Measurements from ENCODE around the gene EEF1A2. TPM values are rescaled to one million over a fixed set of nuclear protein-coding genes. Genes with fewer than 3 reads are reported as not detected.

The EEF1A2 gene
- total RNA-seq, 2 donors from 2014 or later: 0.47 to 0.99 TPM

DNA sequence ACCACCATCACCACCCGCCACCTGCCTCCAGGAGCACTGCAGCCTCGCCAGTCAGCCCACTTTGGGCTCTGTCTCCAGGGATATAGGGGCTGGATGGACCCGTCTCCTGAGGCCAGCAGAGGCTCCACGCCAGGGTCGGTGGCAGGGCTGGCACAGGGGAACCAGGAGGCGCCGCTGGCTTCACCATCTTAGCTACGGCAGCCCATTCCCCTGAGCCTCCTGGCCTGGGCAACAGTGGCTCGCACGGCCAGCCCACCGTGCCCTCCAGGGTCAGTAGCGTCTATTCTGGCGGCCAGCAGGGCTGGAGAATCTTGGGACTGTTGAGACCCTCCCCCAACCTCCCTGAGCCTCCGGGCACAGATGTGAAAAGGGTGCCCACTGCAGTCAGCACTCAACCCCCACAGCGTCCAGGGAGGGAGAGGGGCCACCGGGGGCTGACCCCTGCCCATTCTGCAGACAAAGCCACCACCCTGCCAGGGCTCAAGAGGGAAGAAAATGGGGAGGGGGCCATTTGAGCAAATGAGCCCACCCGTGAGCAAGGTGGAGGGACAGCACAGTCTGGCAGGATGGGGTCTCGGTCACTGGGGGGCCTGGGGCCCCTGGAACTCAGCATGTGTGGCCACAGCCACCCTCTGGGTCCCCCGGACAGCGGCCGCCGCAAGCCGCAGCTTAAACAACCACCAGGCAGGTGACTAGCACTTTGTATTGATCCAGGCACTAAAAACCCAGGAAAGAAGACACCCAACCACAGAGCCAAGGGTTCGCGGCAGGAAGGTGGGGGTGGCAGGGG lies 55.1 kb downstream of the EEF1A2 start:
- Mint-ChIP-seq H3K36me3 (ENCODE audit: low read depth) (peaks cover 3% of the 10 kb centered on the region), H3K4me1 (peaks cover 9% of the 10 kb centered on the region), H3K4me3 (no peak overlapping the region), H3K27me3 (peaks cover 15% of the 10 kb centered on the region), H3K27ac (no peak overlapping the region)
- no peak for ATAC-seq
- DNase-seq: no peak
- no peaks in the 10 kb centered on the region for H3K9me3 ChIP-seq (ENCODE audit: control insufficient read depth, low read length, poor library complexity, severe bottlenecking)

DNA sequence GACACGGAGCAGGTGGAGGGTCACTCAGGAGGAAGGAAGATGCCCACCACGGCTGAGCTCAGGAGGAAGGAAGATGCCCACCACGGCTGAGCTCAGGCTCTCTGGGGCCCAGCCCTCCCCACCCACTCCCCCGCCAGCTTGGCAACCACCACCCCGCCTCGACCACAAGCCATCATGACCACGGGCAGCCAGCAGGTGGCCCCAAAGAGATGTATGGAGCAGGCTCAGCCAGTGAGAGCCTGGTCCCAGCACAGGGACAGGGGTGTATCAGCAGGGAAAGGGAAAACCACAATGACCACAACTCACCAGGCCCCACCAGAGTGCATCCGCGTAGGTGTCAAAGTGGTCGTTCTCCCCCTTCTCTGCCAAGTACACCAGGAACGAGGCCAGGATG lies 56.8 kb downstream of the EEF1A2 start:
- Mint-ChIP-seq H3K4me1 (peaks cover 9% of the 10 kb centered on the region), H3K4me3 (peak overlapping the region; percentile 68), H3K27me3 (peaks cover 2% of the 10 kb centered on the region), H3K27ac (no peak overlapping the region), H3K36me3 (ENCODE audit: low read depth) (peaks cover under 1% of the 10 kb centered on the region)
- no peaks in the 10 kb centered on the region for H3K9me3 ChIP-seq (ENCODE audit: control insufficient read depth, low read length, poor library complexity, severe bottlenecking)
- ATAC-seq (peak; percentile 82), DNase-seq (peak in 2 of 3 donors; percentile 22 to 61)

GRCh38 chr20:63441136-63442099 lies 57.5 kb downstream of the EEF1A2 start:
- DNase-seq: no peak
- ATAC-seq: peak; percentile 59
- Mint-ChIP-seq H3K27ac (no peak overlapping the region), H3K4me3 (peak overlapping the region; percentile 68), H3K4me1 (peaks cover 9% of the 10 kb centered on the region), H3K36me3 (ENCODE audit: low read depth) (no peaks in the 10 kb centered on the region), H3K27me3 (no peaks in the 10 kb centered on the region)
- H3K9me3 ChIP-seq (ENCODE audit: control insufficient read depth, low read length, poor library complexity, severe bottlenecking): no peaks in the 10 kb centered on the region

GRCh38 chr20:63440366-63440955 lies 58.4 kb downstream of the EEF1A2 start:
- no peaks in the 10 kb centered on the region for H3K9me3 ChIP-seq (ENCODE audit: control insufficient read depth, low read length, poor library complexity, severe bottlenecking)
- H3K4me3 Mint-ChIP-seq: no peak overlapping the region
- no peak overlapping the region for H3K27ac Mint-ChIP-seq
- DNase-seq (no peak), ATAC-seq (no peak)
- no peaks in the 10 kb centered on the region for H3K36me3 Mint-ChIP-seq (ENCODE audit: low read depth)
- no peaks in the 10 kb centered on the region for H3K27me3 Mint-ChIP-seq
- peaks cover 9% of the 10 kb centered on the region for H3K4me1 Mint-ChIP-seq

GRCh38 chr20:63439866-63440265 lies 59.0 kb downstream of the EEF1A2 start:
- DNase-seq (no peak), ATAC-seq (no peak)
- no peak overlapping the region for H3K4me3 Mint-ChIP-seq
- peaks cover 11% of the 10 kb centered on the region for H3K4me1 Mint-ChIP-seq
- H3K36me3 Mint-ChIP-seq (ENCODE audit: low read depth): no peaks in the 10 kb centered on the region
- no peaks in the 10 kb centered on the region for H3K9me3 ChIP-seq (ENCODE audit: control insufficient read depth, low read length, poor library complexity, severe bottlenecking)
- H3K27me3 Mint-ChIP-seq: peaks cover 4% of the 10 kb centered on the region
- H3K27ac Mint-ChIP-seq: no peak overlapping the region

GRCh38 chr20:63438121-63438520 lies 60.8 kb downstream of the EEF1A2 start:
- no peaks in the 10 kb centered on the region for H3K36me3 Mint-ChIP-seq (ENCODE audit: low read depth)
- peaks cover 8% of the 10 kb centered on the region for H3K27me3 Mint-ChIP-seq
- no peak overlapping the region for H3K4me3 Mint-ChIP-seq
- DNase-seq: no peak
- peaks cover 17% of the 10 kb centered on the region for H3K4me1 Mint-ChIP-seq
- no peak overlapping the region for H3K27ac Mint-ChIP-seq
- H3K9me3 ChIP-seq (ENCODE audit: control insufficient read depth, low read length, poor library complexity, severe bottlenecking): no peaks in the 10 kb centered on the region
- no peak for ATAC-seq

Other genes with a start within 250 kb of the EEF1A2 start
- gene NKAIN4, start 244.6 kb downstream of the EEF1A2 start, total RNA-seq: not detected
- 100 to 1,000 TPM; 108 to 128 TPM for gene ARFGAP1, start 226.3 kb downstream of the EEF1A2 start, total RNA-seq
- under 1 TPM in 1 of 2 donors, not detected in 1; 0.10 TPM for gene COL20A1, start 205.9 kb downstream of the EEF1A2 start, total RNA-seq
- not detected for gene CHRNA4, start 137.7 kb downstream of the EEF1A2 start, total RNA-seq
- not detected for gene KCNQ2, start 26.4 kb downstream of the EEF1A2 start, total RNA-seq
- gene PPDPF, start 21.7 kb upstream of the EEF1A2 start, total RNA-seq: 100 to 1,000 TPM; 149 to 271 TPM
- gene PTK6, start 38.3 kb upstream of the EEF1A2 start, total RNA-seq: under 1 TPM; 0.50 to 0.80 TPM
- not detected for gene SRMS, start 48.7 kb upstream of the EEF1A2 start, total RNA-seq
- under 1 TPM; 0.44 to 0.99 TPM for gene FNDC11, start 55.1 kb upstream of the EEF1A2 start, total RNA-seq
- 10 to 100 TPM; 48.0 to 54.8 TPM for gene HELZ2, start 75.2 kb upstream of the EEF1A2 start, total RNA-seq
- 10 to 100 TPM; 17.3 to 21.0 TPM for gene GMEB2, start 128.0 kb upstream of the EEF1A2 start, total RNA-seq
- gene STMN3, start 154.3 kb upstream of the EEF1A2 start, total RNA-seq: 10 to 100 TPM; 51.0 to 67.4 TPM
- gene RTEL1, start 159.2 kb upstream of the EEF1A2 start, total RNA-seq: 10 to 100 TPM; 30.7 to 35.0 TPM
- not detected for gene TNFRSF6B, start 197.6 kb upstream of the EEF1A2 start, total RNA-seq
- gene ARFRP1, start 208.9 kb upstream of the EEF1A2 start, total RNA-seq: 10 to 100 TPM; 44.0 to 53.2 TPM
- gene ZGPAT, start 209.0 kb upstream of the EEF1A2 start, total RNA-seq: 10 to 100 TPM; 35.0 to 39.8 TPM
- 100 to 1,000 TPM; 156 to 179 TPM for gene LIME1, start 237.6 kb upstream of the EEF1A2 start, total RNA-seq
- 100 to 1,000 TPM in 1 of 2 donors, 10 to 100 TPM in 1; 98.1 to 103 TPM for gene SLC2A4RG, start 240.7 kb upstream of the EEF1A2 start, total RNA-seq